Gastroesophageal sphincter (tissue), 4 donors: ENCODE data around the gene SCG3. TPM values are rescaled to one million over a fixed set of nuclear protein-coding genes. Genes with fewer than 3 reads are reported as not detected.

Source experiments
- ATAC-seq: fragments of 150-250 bp; one replicate; pipeline ENCODE4 v1.9.1; 2016; ENCODE audit warnings: mild to moderate bottlenecking, moderate library complexity
- H3K27ac ChIP-seq, 4 donors: fragments of 200-600 bp; sonication (generic) in 3 of 4; 1 replicate in 3 of 4; 2 replicates in 1 of 4; pipeline ENCODE4 v1.5.1; 2016 to 2019
- H3K27me3 ChIP-seq: fragments of 200-600 bp; sonication (generic); one replicate; pipeline ENCODE4 v1.5.1; 2019
- H3K36me3 ChIP-seq, 2 donors: fragments of 200-600 bp; sonication (generic); one replicate each; pipeline ENCODE4 v1.5.1; 2019; ENCODE audit warnings: control low read depth in 1 of 2
- H3K4me1 ChIP-seq, 3 donors: fragments of 200-600 bp; sonication (generic); 1 replicate in 2 of 3; 2 replicates in 1 of 3; pipeline ENCODE4 v1.5.1; 2016 to 2019; ENCODE audit warnings: control low read depth in 2 of 3
- H3K4me3 ChIP-seq, 2 donors: fragments of 200-600 bp; sonication (generic); one replicate each; pipeline ENCODE4 v1.5.1; 2019; ENCODE audit warnings: mild to moderate bottlenecking in 1 of 2, moderate library complexity in 1 of 2
- H3K9me3 ChIP-seq, 3 donors: fragments of 200-600 bp; sonication (generic); one replicate each; pipeline ENCODE4 v1.5.1; 2017 to 2019; ENCODE audit warnings: control low read depth in 2 of 3
- EP300 ChIP-seq: sonication (generic); formaldehyde crosslinking; IDR thresholded peaks from one replicate; pipeline ENCODE4 v1.6.1; 2017; ENCODE audit warnings: antibody characterized with exemption, mild to moderate bottlenecking
- POLR2A ChIP-seq, 2 donors: fragments of 450-650 bp; IDR thresholded peaks; one replicate each; pipeline ENCODE4 v1.6.1; 2017; ENCODE audit warnings: antibody characterized with exemption in 2 of 2, mild to moderate bottlenecking in 2 of 2, moderate library complexity in 1 of 2
- POLR2AphosphoS5 ChIP-seq: sonication (generic); formaldehyde crosslinking; IDR thresholded peaks from one replicate; pipeline ENCODE4 v1.6.1; 2017; ENCODE audit warnings: antibody characterized with exemption
- WGBS, 2 donors: methylation state at CpG; one replicate each; pipeline ENCODE4 v1.1.5; 2018; ENCODE audit warnings: low coverage in 1 of 2; 5-methylcytosine and 5-hydroxymethylcytosine counted together
- total RNA-seq, 4 donors: library from RNA; depleted of rRNA; stranded (reverse); fragments of >200 nt; gene quantifications; one replicate each; pipeline ENCODE4 v1.1.0, GENCODE V29; 2016
- TF ChIP-seq, protein P1 (sequence below), 4 experiments: fragments of 200-600 bp in 2 of 4; fragments of 450-650 bp in 2 of 4; sonication (generic) in 1 of 4; IDR thresholded peaks; one replicate each; pipeline ENCODE4 v1.5.1; 2017 to 2019; ENCODE audit warnings: antibody characterized with exemption in 4 of 4, mild to moderate bottlenecking in 2 of 4, moderate library complexity in 2 of 4

Gene SCG3
- total RNA-seq, 4 donors from 2014 or later = 0.31 to 0.54 (median 0.54) TPM; not detected in 1

DNA sequence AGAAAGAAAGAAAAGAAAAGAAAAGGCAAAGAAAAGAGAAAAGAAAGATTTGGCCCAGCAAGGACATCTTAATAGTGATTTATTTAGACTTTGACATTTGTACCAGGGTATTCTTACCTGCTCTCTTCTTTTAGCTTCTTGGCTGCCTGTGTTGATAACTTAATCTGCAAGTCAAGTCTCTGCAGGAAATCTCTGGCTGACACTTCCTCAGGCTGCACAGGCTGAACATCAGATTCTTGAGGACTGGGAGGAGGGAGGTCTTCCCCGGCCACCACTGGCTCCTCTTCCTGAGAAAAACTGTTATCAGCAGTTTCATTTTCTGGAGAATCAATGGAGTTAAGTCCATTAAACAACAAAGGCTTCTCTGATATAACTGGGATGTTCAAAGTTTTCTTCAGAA, 43.4 kb downstream of the SCG3 start:
- 18% methylated on average over 1 of the region's 1 CpG; no CpG with 5 or more reads in 1 of the 2 donors for WGBS, 2 donors
- no peak overlapping the region for H3K4me3 ChIP-seq
- H3K4me1 ChIP-seq = peaks cover 5 to 43% (median 10%) of the 10 kb centered on the region in 3 donors
- no peaks in the 10 kb centered on the region for H3K9me3 ChIP-seq
- ATAC-seq = no peak
- H3K27ac ChIP-seq = peak overlapping the region in 1 of 4 donors; percentile 13
- TF ChIP-seq, protein P1, sequence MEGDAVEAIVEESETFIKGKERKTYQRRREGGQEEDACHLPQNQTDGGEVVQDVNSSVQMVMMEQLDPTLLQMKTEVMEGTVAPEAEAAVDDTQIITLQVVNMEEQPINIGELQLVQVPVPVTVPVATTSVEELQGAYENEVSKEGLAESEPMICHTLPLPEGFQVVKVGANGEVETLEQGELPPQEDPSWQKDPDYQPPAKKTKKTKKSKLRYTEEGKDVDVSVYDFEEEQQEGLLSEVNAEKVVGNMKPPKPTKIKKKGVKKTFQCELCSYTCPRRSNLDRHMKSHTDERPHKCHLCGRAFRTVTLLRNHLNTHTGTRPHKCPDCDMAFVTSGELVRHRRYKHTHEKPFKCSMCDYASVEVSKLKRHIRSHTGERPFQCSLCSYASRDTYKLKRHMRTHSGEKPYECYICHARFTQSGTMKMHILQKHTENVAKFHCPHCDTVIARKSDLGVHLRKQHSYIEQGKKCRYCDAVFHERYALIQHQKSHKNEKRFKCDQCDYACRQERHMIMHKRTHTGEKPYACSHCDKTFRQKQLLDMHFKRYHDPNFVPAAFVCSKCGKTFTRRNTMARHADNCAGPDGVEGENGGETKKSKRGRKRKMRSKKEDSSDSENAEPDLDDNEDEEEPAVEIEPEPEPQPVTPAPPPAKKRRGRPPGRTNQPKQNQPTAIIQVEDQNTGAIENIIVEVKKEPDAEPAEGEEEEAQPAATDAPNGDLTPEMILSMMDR (IDR thresholded peaks at IDR 0.05) = no peak
- TF ChIP-seq POLR2AphosphoS5 = no peak
- no peak for TF ChIP-seq POLR2A (IDR thresholded peaks at IDR 0.05)
- H3K27me3 ChIP-seq = no peaks in the 10 kb centered on the region
- peaks cover 0 to 40% of the 10 kb centered on the region in 2 donors for H3K36me3 ChIP-seq

- Histone ChIP-seq H3K4me1 (peaks cover 5 to 45% (median 13%) of the 10 kb centered on the region in 3 donors), H3K36me3 (peaks cover 0 to 22% of the 10 kb centered on the region in 2 donors), H3K4me3 (no peak overlapping the region), H3K27me3 (no peaks in the 10 kb centered on the region), H3K27ac (peak overlapping the region in 3 of 4 donors; percentile 5 to 35 (median 24)), H3K9me3 (no peaks in the 10 kb centered on the region)
- WGBS, 2 donors = 16 to 30% methylated on average over 3 of the region's 5 CpGs
- TF ChIP-seq POLR2AphosphoS5 = peak; percentile 86
- TF ChIP-seq, protein P1 (IDR thresholded peaks at IDR 0.05) = no peak
- peak; percentile 88 for ATAC-seq
Observed at GRCh38 chr15:51726302-51727073, 45.2 kb downstream of the SCG3 start.

GRCh38 chr15:51727141-51727897, 46.0 kb downstream of the SCG3 start:
- no peak for TF ChIP-seq POLR2AphosphoS5
- TF ChIP-seq, protein P1 (IDR thresholded peaks at IDR 0.05) = peak in 1 of 4 experiments; percentile 12
- TF ChIP-seq POLR2A (IDR thresholded peaks at IDR 0.05) = no peak
- no peak for TF ChIP-seq EP300
- Histone ChIP-seq H3K4me1 (peaks cover 5 to 53% (median 18%) of the 10 kb centered on the region in 3 donors), H3K4me3 (no peak overlapping the region), H3K9me3 (no peaks in the 10 kb centered on the region), H3K27ac (peak overlapping the region in 3 of 4 donors; percentile 5 to 35 (median 24)), H3K27me3 (no peaks in the 10 kb centered on the region), H3K36me3 (peaks cover 0 to 15% of the 10 kb centered on the region in 2 donors)
- no peak for ATAC-seq
- WGBS, 2 donors = 67 to 78% methylated on average over 4 of the region's 4 CpGs

- no peak for TF ChIP-seq EP300
- TF ChIP-seq, protein P1 (IDR thresholded peaks at IDR 0.05) = no peak
- no peak for TF ChIP-seq POLR2A (IDR thresholded peaks at IDR 0.05)
- peak; percentile 33 for TF ChIP-seq POLR2AphosphoS5
- no peaks in the 10 kb centered on the region for H3K36me3 ChIP-seq
- H3K4me3 ChIP-seq = peak overlapping the region; percentile 22 to 26
- peak; percentile 57 for ATAC-seq
- H3K27ac ChIP-seq = peak overlapping the region; percentile 71 to 76 (median 74)
- WGBS, 2 donors = 11 to 38% methylated on average over 4 to 5 of the region's 5 CpGs
- no peaks in the 10 kb centered on the region for H3K27me3 ChIP-seq
- no peaks in the 10 kb centered on the region for H3K9me3 ChIP-seq
- peaks cover 3 to 49% (median 21%) of the 10 kb centered on the region in 3 donors for H3K4me1 ChIP-seq
Observed at GRCh38 chr15:51731549-51732267, 50.4 kb downstream of the SCG3 start.
